ENCODE data around the gene NOVA1. TPM values are rescaled to one million over a fixed set of nuclear protein-coding genes. Genes with fewer than 3 reads are reported as not detected.

NOVA1 gene
- polyA plus RNA-seq, 1 donor from 2014 or later, result 121 TPM

- Histone ChIP-seq H3K9ac (ENCODE audit: low read length) (no peak overlapping the region), H3K27me3 (ENCODE audit: insufficient read depth, low read depth, low read length) (no peaks in the 10 kb centered on the region), H2AFZ (ENCODE audit: low read depth, low read length) (no peak overlapping the region), H3K79me2 (replicated peaks; ENCODE audit: insufficient read depth, low read length) (peaks cover 25% of the 10 kb centered on the region), H4K20me1 (ENCODE audit: insufficient read depth) (no peaks in the 10 kb centered on the region), H3K36me3 (ENCODE audit: insufficient read depth, low read length) (no peaks in the 10 kb centered on the region), H3K4me2 (ENCODE audit: low read length) (no peak overlapping the region), H3F3A (ENCODE audit: insufficient read depth, low read length, poor library complexity, severe bottlenecking) (no peaks in the 10 kb centered on the region), H3K4me3 (ENCODE audit: low read length) (no peak overlapping the region), H3K27ac (ENCODE audit: low read length) (no peak overlapping the region), H3K9me3 (ENCODE audit: low read length) (no peaks in the 10 kb centered on the region), H3K9me2 (ENCODE audit: insufficient read depth, low read length) (no peaks in the 10 kb centered on the region)
- no peak for TF ChIP-seq EP300 (conservative IDR thresholded peaks at IDR 0.05; ENCODE audit: poor library complexity, severe bottlenecking)
- TF ChIP-seq TAF1 (IDR thresholded peaks at IDR 0.05; ENCODE audit: low read depth), result no peak
- no peak for TF ChIP-seq MXI1 (conservative IDR thresholded peaks at IDR 0.05; ENCODE audit: poor library complexity, severe bottlenecking)
- no peak for TF ChIP-seq POLR2AphosphoS5 (IDR thresholded peaks at IDR 0.05)
- TF ChIP-seq RAD21 (conservative IDR thresholded peaks at IDR 0.05), result no peak
- TF ChIP-seq REST (IDR thresholded peaks at IDR 0.05; ENCODE audit: borderline replicate concordance), result no peak
- no peak for TF ChIP-seq CTCF (IDR thresholded peaks at IDR 0.05; ENCODE audit: poor library complexity, severe bottlenecking)
- no peak for TF ChIP-seq SMC3 (conservative IDR thresholded peaks at IDR 0.05; ENCODE audit: poor library complexity)
- TF ChIP-seq EZH2 (IDR thresholded peaks at IDR 0.05; ENCODE audit: borderline replicate concordance, insufficient read depth, low read length, poor library complexity, severe bottlenecking), result no peak
Measured at GRCh38 chr14:26484562-26484961, 113.3 kb downstream of the NOVA1 start.

GRCh38 chr14:26478967-26479366 is 118.9 kb downstream of the NOVA1 start:
- Histone ChIP-seq H3K27me3 (ENCODE audit: insufficient read depth, low read depth, low read length) (no peaks in the 10 kb centered on the region), H3F3A (ENCODE audit: insufficient read depth, low read length, poor library complexity, severe bottlenecking) (no peaks in the 10 kb centered on the region), H3K79me2 (replicated peaks; ENCODE audit: insufficient read depth, low read length) (peaks cover 14% of the 10 kb centered on the region), H3K36me3 (ENCODE audit: insufficient read depth, low read length) (peaks cover 6% of the 10 kb centered on the region), H4K20me1 (ENCODE audit: insufficient read depth) (no peaks in the 10 kb centered on the region), H3K9me3 (ENCODE audit: low read length) (no peaks in the 10 kb centered on the region), H3K27ac (ENCODE audit: low read length) (no peak overlapping the region), H3K4me2 (ENCODE audit: low read length) (no peak overlapping the region), H3K4me3 (ENCODE audit: low read length) (no peak overlapping the region), H3K9ac (ENCODE audit: low read length) (no peak overlapping the region), H3K9me2 (ENCODE audit: insufficient read depth, low read length) (no peaks in the 10 kb centered on the region), H2AFZ (ENCODE audit: low read depth, low read length) (no peak overlapping the region)
- TF ChIP-seq CTCF (IDR thresholded peaks at IDR 0.05; ENCODE audit: poor library complexity, severe bottlenecking) (no peak), EP300 (conservative IDR thresholded peaks at IDR 0.05; ENCODE audit: poor library complexity, severe bottlenecking) (no peak), TAF1 (IDR thresholded peaks at IDR 0.05; ENCODE audit: low read depth) (no peak), EZH2 (IDR thresholded peaks at IDR 0.05; ENCODE audit: borderline replicate concordance, insufficient read depth, low read length, poor library complexity, severe bottlenecking) (no peak), REST (IDR thresholded peaks at IDR 0.05; ENCODE audit: borderline replicate concordance) (no peak)

Measured in neural cell (in vitro differentiated cells).